IPS-20b (cell line): ENCODE data around the gene FANCD2.
"Not testable (repeated sequence)": the region's sequence is repeated elsewhere in the genome, so short reads cannot be mapped to it uniquely, and the experiment has no call there.

Source experiments
- H3K27ac ChIP-seq: one replicate; pipeline ENCODE4 v1.5.1; 2013; ENCODE audit warnings: low read length
- H3K27me3 ChIP-seq: 2 replicates; pipeline ENCODE4 v1.6.1; 2013; ENCODE audit warnings: mild to moderate bottlenecking, low read length, inconsistent platforms; ENCODE audit not compliant: insufficient read depth
- H3K36me3 ChIP-seq: 2 replicates; pipeline ENCODE4 v1.6.1; 2013; ENCODE audit warnings: low read depth, mild to moderate bottlenecking, inconsistent platforms, low read length, moderate library complexity; ENCODE audit not compliant: insufficient read depth
- H3K4me1 ChIP-seq: 2 replicates; pipeline ENCODE4 v1.6.1; 2013; ENCODE audit warnings: mild to moderate bottlenecking, control low read depth, inconsistent platforms, low read length, moderate library complexity; ENCODE audit not compliant: insufficient read depth
- H3K4me3 ChIP-seq: 2 replicates; pipeline ENCODE4 v1.5.1; 2013; ENCODE audit warnings: mild to moderate bottlenecking, low read length, inconsistent platforms
- H3K9ac ChIP-seq: 2 replicates; pipeline ENCODE4 v1.6.1; 2013; ENCODE audit warnings: low read depth, mild to moderate bottlenecking, inconsistent platforms, low read length, moderate library complexity
- H3K9me3 ChIP-seq: 2 replicates; pipeline ENCODE4 v1.6.1; 2013; ENCODE audit warnings: mild to moderate bottlenecking, low read depth, low read length, inconsistent platforms; ENCODE audit not compliant: insufficient read depth

Gene FANCD2

DNA sequence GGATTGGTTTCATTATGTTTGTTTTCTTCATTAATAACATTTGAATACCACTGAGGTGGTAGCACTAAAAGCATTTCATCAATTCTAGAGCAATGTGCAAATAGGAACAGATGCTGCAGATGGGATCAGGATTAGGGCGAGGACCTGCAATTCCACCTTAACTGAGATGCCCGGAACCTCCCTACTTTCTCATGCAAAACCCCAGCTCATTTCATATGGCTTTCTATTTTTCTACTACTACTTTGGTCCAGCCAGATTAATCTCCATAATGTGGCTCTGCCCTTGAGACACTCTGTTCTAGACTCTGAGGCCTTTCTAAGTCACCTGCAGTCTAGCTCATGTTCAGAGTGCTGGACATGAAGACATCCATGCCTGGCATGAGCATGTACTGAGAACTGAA is 7.4 kb upstream of the FANCD2 start:
- H3K27me3 ChIP-seq, H3K27ac ChIP-seq, H3K9ac ChIP-seq, H3K4me3 ChIP-seq, H3K9me3 ChIP-seq, H3K4me1 ChIP-seq: not testable (repeated sequence)
- H3K36me3 ChIP-seq: peaks cover 27% of the 10 kb centered on the region

DNA sequence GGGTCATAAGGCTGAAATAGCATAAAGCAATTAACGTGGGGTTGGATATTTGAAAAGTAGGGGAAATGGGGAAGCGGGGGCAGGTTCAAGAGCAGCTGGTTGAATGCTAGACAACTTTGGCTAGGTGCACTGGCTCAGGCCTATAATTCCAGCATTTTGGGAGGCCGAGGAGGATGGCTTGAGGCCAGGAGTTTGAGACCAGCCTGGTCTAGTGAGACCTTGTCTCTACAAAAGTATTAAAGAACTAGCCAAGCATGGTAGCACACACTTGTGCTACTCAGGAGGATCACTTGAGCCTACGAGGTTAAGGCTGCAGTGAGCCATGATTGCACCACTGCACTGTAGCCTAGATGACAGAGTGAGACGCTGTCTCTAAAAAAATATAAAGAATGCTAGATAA is 6.9 kb upstream of the FANCD2 start:
- Histone ChIP-seq H3K4me3 (no peak overlapping the region), H3K9ac (no peak overlapping the region), H3K36me3 (peaks cover 27% of the 10 kb centered on the region), H3K27me3 (no peaks in the 10 kb centered on the region), H3K27ac (no peak overlapping the region), H3K9me3 (no peaks in the 10 kb centered on the region), H3K4me1 (no peaks in the 10 kb centered on the region)

DNA sequence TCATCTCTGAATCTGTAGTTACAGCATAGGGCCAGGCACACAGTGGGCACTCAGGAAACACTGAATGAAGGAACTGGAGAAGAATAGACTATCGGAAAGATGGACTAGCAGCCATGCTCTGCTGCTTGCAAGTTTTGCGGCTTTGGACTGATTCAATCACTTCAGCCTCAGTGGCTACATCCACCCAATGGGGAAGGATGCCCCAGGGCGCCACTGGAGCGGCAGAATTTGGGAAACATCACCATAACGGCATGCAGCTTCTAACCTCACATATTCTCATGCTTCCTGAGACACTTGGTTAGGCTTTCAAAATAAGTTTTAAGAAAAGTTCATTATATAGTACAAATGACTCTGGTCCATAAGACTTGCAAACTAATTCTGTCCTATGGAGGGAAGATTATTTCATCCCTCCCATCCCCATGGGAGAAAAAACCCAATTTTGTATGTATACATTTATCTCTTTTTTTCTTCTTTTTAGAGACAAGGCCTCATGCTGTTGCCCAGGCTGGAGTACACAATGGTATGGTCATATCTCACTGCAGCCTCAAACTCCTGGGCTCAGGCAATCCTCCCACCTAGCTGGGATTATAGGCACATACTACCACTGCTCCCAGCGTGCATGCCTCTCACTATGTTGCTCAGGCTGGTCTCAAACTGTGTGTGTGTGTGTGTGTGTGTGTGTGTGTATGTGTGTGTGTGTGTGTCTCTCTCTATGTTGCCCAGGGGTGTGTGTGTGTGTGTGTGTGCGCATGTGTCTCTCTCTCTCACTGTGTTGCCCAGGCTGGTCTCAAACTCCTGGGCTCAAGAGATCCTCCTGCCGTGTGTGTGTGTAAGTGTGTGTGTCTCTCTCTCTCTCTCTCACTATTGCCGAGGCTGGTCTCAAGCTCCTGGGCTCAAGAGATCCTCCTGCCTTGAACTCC is 4.1 kb upstream of the FANCD2 start:
- H3K36me3 ChIP-seq: peaks cover 27% of the 10 kb centered on the region
- 0 out of 2 replicates have a peak, but pooled peaks cover 1% of the 10 kb centered on the region for H3K4me1 ChIP-seq
- H3K4me3 ChIP-seq: no peak overlapping the region
- no peak overlapping the region for H3K27ac ChIP-seq
- no peaks in the 10 kb centered on the region for H3K9me3 ChIP-seq
- no peaks in the 10 kb centered on the region for H3K27me3 ChIP-seq
- H3K9ac ChIP-seq: no peak overlapping the region

DNA sequence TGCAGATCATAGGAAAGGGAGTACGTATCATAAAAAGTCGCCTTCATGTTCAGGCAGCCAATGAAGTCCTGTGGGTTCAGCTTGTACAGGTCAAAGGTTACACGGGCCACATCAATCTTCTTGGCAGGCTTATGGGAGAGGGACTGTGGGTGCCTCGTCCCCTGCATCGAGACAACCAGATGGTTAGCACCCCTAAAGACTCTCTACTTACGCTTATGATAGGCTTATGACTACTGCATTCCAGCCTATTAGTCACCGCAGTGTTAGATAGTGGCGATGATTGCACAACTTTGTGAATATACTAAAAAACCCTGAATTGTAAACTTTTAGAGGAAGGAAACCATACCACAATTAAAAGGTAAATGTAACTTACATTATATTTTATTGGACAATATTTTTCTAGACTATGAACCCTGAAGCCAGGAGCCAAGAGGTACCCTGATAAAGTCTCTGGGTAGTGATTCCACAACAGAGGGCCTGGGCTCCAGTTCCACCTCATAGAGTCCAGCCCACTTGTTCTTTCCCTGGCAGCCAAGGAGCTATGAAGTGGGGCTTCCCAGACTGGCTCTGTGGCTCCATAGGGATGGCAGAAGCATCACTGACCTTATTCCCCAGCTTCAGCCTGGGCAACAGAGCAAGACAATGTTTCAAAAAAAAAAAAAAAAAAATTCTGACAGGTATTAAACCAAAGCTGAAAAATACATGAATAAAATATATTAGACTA is 2.5 kb upstream of the FANCD2 start:
- H3K9me3 ChIP-seq: no peaks in the 10 kb centered on the region
- peaks cover 35% of the 10 kb centered on the region for H3K36me3 ChIP-seq
- H3K9ac ChIP-seq: no peak overlapping the region
- 0 out of 2 replicates have a peak, but pooled peaks cover 4% of the 10 kb centered on the region for H3K4me1 ChIP-seq
- H3K27ac ChIP-seq: no peak overlapping the region
- H3K4me3 ChIP-seq: no peak overlapping the region
- no peaks in the 10 kb centered on the region for H3K27me3 ChIP-seq

DNA sequence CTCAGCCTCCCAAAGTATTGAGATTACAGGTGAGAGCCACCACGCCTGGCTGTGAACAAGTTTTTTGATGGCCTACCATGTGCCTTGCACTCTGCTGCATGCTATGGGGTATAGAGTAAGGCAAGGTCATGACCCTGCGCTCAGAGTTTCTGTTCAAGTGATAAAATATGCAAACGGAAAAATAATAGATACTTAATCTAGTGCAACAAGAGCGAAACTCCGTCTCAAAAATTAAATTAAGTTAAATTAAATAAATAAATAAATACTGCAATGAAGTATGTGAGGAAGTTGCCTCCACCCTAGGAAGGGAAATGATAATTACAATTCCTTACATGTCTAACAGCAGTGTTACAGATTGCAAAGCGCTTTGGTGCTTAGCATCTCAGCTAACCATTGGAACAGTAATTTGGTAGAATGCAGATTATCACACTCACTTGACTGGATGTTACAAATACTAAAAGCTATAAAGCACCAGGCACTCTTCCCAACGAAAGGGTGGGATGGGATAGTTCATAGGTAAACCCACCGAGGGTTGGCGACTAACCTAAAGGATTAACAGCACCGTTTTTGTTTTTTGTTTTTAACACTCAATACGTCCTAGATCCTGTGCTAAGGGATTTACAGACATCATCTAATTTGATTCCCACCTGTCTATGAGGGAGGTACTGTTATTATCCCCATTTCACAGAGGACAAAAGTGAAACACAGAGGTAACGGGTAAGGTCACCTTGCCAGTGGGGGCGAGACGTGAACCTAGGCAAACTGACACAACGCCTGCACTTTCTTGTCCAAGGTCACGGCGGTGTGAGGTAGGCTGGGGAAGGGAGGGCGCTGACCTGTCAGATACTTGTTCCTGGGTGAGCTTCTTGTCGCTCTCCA is 793 bp upstream of the FANCD2 start:
- Histone ChIP-seq H3K9ac (peak overlapping the region; percentile 99; the same call in 1 of the 2 replicates), H3K4me3 (peak overlapping the region; percentile 97), H3K36me3 (peaks cover 51% of the 10 kb centered on the region), H3K27ac (no peak overlapping the region), H3K27me3 (no peaks in the 10 kb centered on the region), H3K4me1 (0 out of 2 replicates have a peak, but pooled peaks cover 4% of the 10 kb centered on the region), H3K9me3 (no peaks in the 10 kb centered on the region)

DNA sequence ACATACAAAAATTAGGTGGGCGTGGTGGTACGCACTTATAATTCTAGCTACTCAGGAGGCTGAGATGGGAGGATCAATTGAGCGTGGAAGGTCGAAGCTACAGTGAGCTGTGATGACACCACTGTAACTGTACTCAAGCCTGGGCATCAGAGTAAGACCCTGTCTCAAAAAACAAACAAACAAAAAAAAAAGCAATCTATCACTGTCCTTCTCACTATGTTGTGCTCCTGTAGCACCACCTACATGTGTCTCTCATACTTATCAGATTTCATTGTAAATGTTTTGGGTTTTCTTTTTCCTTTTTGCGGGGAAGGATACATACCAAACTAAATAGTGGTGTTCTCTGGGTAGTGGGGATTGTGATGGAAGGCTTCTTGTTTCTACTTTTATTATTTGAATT is 14.8 kb downstream of the FANCD2 start:
- Histone ChIP-seq H3K9me3 (no peaks in the 10 kb centered on the region), H3K27ac (no peak overlapping the region), H3K27me3 (no peaks in the 10 kb centered on the region), H3K9ac (no peak overlapping the region), H3K4me1 (no peaks in the 10 kb centered on the region), H3K36me3 (peaks cover 85% of the 10 kb centered on the region), H3K4me3 (no peak overlapping the region)

DNA sequence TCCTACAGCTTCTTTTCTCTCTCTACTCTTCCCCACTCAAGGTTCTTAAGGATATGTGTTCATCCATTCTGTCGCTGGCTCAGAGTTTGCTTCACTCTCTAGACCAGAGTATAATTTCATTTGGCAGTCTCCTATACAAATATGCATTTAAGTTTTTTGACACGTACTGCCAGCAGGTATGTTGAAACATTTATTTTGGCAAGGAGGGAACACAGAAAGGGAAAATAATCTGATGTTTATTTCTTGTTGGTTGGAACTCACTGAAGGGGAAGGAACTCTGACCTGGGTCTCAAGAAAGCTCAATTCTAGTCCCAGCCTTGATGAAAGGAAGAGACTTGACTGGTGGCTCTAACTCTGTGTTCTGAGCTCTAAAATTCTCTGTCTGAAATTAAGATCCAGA is 21.6 kb downstream of the FANCD2 start:
- no peak overlapping the region for H3K4me3 ChIP-seq
- H3K27me3 ChIP-seq: no peaks in the 10 kb centered on the region
- no peaks in the 10 kb centered on the region for H3K9me3 ChIP-seq
- no peak overlapping the region for H3K27ac ChIP-seq
- H3K9ac ChIP-seq: no peak overlapping the region
- H3K36me3 ChIP-seq: peaks cover 76% of the 10 kb centered on the region
- no peaks in the 10 kb centered on the region for H3K4me1 ChIP-seq

DNA sequence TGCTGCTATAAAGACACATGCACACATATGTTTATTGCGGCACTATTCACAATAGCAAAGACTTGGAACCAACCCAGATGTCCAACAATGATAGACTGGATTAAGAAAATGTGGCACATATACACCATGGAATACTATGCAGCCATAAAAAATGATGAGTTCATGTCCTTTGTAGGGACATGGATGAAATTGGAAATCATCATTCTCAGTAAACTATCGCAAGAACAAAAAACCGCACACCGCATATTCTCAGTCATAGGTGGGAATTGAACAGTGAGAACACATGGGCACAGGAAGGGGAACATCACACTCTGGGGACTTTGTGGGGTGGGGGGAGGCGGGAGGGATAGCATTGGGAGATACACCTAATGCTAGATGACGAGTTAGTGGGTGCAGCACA is 26.8 kb downstream of the FANCD2 start:
- H3K9me3 ChIP-seq, H3K4me1 ChIP-seq, H3K27me3 ChIP-seq, H3K27ac ChIP-seq, H3K4me3 ChIP-seq, H3K9ac ChIP-seq: not testable (repeated sequence)
- peaks cover 64% of the 10 kb centered on the region for H3K36me3 ChIP-seq

DNA sequence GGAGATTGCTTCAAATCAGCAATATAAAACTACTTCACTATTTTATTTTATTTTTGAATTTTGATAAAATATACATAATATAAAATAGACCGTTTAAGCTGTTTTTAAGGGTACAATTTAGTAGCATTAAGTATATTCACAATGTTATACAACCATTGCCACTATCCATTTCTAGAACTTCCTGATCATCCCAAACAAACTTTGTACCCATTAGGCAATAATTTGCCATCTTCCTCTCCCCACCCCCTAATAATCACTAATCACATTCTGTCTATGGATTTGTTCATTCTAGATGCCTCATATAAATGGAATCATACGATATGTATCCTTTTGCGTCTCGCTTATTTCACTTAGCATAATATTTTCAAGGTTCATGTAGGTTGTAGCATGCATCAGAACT is 28.9 kb downstream of the FANCD2 start:
- H3K9ac ChIP-seq: no peak overlapping the region
- H3K9me3 ChIP-seq: no peaks in the 10 kb centered on the region
- H3K4me3 ChIP-seq: no peak overlapping the region
- H3K27me3 ChIP-seq: no peaks in the 10 kb centered on the region
- H3K36me3 ChIP-seq: peaks cover 62% of the 10 kb centered on the region
- no peaks in the 10 kb centered on the region for H3K4me1 ChIP-seq
- no peak overlapping the region for H3K27ac ChIP-seq

DNA sequence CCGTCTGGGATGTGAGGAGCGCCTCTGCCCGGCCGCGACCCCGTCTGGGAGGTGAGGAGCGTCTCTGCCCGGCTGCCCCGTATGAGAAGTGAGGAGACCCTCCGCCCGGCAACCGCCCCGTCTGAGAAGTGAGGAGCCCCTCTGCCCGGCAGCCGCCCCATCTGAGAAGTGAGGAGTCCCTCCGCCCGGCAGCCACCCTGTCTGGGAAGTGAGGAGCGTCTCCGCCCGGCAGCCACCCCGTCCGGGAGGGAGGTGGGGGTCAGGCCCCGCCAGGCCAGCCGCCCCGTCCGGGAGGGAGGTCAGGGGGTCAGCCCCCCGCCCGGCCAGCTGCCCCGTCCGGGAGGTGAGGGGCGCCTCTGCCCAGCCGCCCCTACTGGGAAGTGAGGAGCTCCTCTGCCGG is 43.8 kb downstream of the FANCD2 start:
- not testable (repeated sequence) for H3K9me3 ChIP-seq, H3K9ac ChIP-seq, H3K27me3 ChIP-seq, H3K4me3 ChIP-seq, H3K4me1 ChIP-seq, H3K27ac ChIP-seq
- peaks cover 74% of the 10 kb centered on the region for H3K36me3 ChIP-seq

DNA sequence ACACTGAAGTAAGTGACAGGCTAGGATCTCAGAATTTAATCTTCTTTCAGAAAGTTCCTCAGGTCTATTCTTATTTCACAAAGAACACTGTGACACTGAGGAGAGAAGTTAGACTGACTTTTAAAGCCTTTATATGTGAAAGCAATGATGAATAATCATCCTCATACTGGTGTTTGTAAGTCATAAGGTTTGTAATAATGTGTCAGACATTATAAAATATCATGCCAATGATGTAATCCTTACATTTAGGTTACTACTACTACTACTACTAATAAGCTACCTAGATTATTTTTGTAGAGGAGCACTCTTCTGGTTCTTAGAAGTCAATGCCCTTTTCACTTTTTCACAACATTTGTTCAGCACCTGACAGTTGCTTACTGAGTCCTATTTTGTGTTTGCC is 48.4 kb downstream of the FANCD2 start:
- H3K36me3 ChIP-seq: peaks cover 73% of the 10 kb centered on the region
- no peak overlapping the region for H3K9ac ChIP-seq
- H3K9me3 ChIP-seq: no peaks in the 10 kb centered on the region
- H3K27ac ChIP-seq: no peak overlapping the region
- no peaks in the 10 kb centered on the region for H3K27me3 ChIP-seq
- no peaks in the 10 kb centered on the region for H3K4me1 ChIP-seq
- H3K4me3 ChIP-seq: no peak overlapping the region
